ENCODE results near the gene PALM2AKAP2.

DNA sequence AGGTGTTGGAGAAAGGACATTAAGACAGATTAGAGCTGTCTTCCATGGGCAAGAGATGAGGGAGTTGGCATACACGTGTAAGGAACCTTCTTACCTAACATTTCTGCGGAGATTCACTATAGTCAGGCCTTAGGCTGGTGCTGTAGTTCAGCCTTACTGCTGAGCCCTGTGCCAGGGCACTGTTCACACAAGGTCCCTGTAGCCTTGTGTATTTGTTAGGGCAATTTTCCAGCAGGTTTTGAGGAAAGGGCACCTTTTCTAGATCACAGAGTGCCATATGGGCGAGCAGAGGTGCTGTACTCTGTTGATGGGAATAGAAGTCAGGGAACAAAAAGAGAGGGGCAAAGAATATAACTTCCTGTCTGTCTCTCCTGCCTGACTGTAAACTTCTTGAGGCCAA, 15.6 kb downstream of the PALM2AKAP2 start:
- TF ChIP-seq EZH2 (IDR thresholded peaks at IDR 0.05; ENCODE audit: insufficient read depth, poor library complexity, severe bottlenecking) = no peak
- no peak for TF ChIP-seq EZH2phosphoT487 (IDR thresholded peaks at IDR 0.05; ENCODE audit: insufficient read depth, low read depth)

Data from GM23248 (cell line).